ENCODE data around the gene HDX.

GRCh38 chrX:84340968-84341367 is 161.3 kb downstream of the HDX start:
- no peak for TF ChIP-seq KIAA2018 (CRISPR knock-in tag; IDR thresholded peaks at IDR 0.05; ENCODE audit: borderline replicate concordance)
- TF ChIP-seq, protein P1, sequence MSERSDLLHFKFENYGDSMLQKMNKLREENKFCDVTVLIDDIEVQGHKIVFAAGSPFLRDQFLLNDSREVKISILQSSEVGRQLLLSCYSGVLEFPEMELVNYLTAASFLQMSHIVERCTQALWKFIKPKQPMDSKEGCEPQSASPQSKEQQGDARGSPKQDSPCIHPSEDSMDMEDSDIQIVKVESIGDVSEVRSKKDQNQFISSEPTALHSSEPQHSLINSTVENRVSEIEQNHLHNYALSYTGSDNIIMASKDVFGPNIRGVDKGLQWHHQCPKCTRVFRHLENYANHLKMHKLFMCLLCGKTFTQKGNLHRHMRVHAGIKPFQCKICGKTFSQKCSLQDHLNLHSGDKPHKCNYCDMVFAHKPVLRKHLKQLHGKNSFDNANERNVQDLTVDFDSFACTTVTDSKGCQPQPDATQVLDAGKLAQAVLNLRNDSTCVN (CRISPR knock-in tag; IDR thresholded peaks at IDR 0.05; ENCODE audit: borderline replicate concordance), result no peak
- TF ChIP-seq, protein P2, sequence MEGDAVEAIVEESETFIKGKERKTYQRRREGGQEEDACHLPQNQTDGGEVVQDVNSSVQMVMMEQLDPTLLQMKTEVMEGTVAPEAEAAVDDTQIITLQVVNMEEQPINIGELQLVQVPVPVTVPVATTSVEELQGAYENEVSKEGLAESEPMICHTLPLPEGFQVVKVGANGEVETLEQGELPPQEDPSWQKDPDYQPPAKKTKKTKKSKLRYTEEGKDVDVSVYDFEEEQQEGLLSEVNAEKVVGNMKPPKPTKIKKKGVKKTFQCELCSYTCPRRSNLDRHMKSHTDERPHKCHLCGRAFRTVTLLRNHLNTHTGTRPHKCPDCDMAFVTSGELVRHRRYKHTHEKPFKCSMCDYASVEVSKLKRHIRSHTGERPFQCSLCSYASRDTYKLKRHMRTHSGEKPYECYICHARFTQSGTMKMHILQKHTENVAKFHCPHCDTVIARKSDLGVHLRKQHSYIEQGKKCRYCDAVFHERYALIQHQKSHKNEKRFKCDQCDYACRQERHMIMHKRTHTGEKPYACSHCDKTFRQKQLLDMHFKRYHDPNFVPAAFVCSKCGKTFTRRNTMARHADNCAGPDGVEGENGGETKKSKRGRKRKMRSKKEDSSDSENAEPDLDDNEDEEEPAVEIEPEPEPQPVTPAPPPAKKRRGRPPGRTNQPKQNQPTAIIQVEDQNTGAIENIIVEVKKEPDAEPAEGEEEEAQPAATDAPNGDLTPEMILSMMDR (CRISPR knock-in tag; IDR thresholded peaks at IDR 0.05), result no peak
- TF ChIP-seq ZZZ3 (CRISPR knock-in tag; IDR thresholded peaks at IDR 0.05; ENCODE audit: borderline replicate concordance), result no peak
- TF ChIP-seq TCF7L2 (IDR thresholded peaks at IDR 0.05; ENCODE audit: low read depth, low read length), result no peak
